GM23338 (cell line): Measurements from ENCODE around the gene OSER1. TPM values are rescaled to one million over a fixed set of nuclear protein-coding genes. Genes with fewer than 3 reads are reported as not detected.

Source experiments
- EZH2phosphoT487 ChIP-seq: fragments of 200-600 bp; sonication (generic); IDR thresholded peaks from one replicate; pipeline ENCODE4 v1.8.1; 2018; ENCODE audit warnings: antibody characterized with exemption; ENCODE audit not compliant: unreplicated experiment
- STAT1 ChIP-seq: IDR thresholded peaks from one replicate; pipeline ENCODE4 v1.6.1; 2016; ENCODE audit warnings: antibody characterized with exemption; ENCODE audit not compliant: unreplicated experiment
- ZNF114 ChIP-seq: fragments of 250-450 bp; sonication (Bioruptor Pico); IDR thresholded peaks from 2 replicates; pipeline ENCODE4 v1.5.0; 2020; ENCODE audit warnings: mild to moderate bottlenecking, moderate library complexity
- ZNF331 ChIP-seq: fragments of 250-450 bp; sonication (Bioruptor Pico); IDR thresholded peaks from 2 replicates; pipeline ENCODE4 v1.5.0; 2020; ENCODE audit warnings: low read depth, mild to moderate bottlenecking, moderate library complexity
- polyA plus RNA-seq: library from polyadenylated mRNA; unstranded; fragments of >200 nt; fragmentation: Nextera tagmentation; extraction: Ambion mirVana; gene quantifications from 2 replicates; pipeline ENCODE4 v1.2.1, GENCODE V29; 2016
- total RNA-seq: library from RNA; depleted of rRNA; stranded (reverse); fragments of >200 nt; shearing (Covaris generic); gene quantifications from 2 replicates; pipeline ENCODE4 v1.2.3, GENCODE V29; 2014
- TF ChIP-seq, protein P1 (sequence below): fragments of 250-450 bp; sonication (Bioruptor Pico); IDR thresholded peaks from 2 replicates; pipeline ENCODE4 v1.5.0; 2020; ENCODE audit warnings: mild to moderate bottlenecking, moderate library complexity
- TF ChIP-seq, protein P2 (sequence below): IDR thresholded peaks from one replicate; pipeline ENCODE4 v1.6.1; 2018; ENCODE audit warnings: antibody characterized with exemption; ENCODE audit not compliant: unreplicated experiment

The OSER1 gene
- total and polyA plus RNA-seq, 2 experiments from 2014 or later: 25.2 to 31.1 TPM

DNA sequence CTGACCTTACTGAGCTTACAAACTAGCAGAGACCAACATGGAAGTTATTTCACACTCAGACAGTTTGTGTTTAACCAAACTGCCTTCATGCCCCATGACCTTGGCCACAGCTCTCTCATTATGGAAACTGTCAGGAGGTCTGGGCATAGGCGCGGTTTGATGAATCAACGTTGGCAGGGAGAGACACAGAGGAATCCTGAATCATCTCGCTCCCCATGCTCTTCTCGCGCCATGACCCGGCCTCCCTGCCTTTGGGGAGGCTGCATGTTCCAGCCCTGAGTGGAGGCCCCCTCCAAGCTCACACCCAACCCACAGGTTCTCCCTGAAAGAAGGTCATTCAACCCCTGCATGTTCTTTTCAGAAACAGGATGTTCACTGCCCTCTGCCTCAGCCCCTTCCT, 20.6 kb upstream of the OSER1 start (continued):
- TF ChIP-seq, protein P1, sequence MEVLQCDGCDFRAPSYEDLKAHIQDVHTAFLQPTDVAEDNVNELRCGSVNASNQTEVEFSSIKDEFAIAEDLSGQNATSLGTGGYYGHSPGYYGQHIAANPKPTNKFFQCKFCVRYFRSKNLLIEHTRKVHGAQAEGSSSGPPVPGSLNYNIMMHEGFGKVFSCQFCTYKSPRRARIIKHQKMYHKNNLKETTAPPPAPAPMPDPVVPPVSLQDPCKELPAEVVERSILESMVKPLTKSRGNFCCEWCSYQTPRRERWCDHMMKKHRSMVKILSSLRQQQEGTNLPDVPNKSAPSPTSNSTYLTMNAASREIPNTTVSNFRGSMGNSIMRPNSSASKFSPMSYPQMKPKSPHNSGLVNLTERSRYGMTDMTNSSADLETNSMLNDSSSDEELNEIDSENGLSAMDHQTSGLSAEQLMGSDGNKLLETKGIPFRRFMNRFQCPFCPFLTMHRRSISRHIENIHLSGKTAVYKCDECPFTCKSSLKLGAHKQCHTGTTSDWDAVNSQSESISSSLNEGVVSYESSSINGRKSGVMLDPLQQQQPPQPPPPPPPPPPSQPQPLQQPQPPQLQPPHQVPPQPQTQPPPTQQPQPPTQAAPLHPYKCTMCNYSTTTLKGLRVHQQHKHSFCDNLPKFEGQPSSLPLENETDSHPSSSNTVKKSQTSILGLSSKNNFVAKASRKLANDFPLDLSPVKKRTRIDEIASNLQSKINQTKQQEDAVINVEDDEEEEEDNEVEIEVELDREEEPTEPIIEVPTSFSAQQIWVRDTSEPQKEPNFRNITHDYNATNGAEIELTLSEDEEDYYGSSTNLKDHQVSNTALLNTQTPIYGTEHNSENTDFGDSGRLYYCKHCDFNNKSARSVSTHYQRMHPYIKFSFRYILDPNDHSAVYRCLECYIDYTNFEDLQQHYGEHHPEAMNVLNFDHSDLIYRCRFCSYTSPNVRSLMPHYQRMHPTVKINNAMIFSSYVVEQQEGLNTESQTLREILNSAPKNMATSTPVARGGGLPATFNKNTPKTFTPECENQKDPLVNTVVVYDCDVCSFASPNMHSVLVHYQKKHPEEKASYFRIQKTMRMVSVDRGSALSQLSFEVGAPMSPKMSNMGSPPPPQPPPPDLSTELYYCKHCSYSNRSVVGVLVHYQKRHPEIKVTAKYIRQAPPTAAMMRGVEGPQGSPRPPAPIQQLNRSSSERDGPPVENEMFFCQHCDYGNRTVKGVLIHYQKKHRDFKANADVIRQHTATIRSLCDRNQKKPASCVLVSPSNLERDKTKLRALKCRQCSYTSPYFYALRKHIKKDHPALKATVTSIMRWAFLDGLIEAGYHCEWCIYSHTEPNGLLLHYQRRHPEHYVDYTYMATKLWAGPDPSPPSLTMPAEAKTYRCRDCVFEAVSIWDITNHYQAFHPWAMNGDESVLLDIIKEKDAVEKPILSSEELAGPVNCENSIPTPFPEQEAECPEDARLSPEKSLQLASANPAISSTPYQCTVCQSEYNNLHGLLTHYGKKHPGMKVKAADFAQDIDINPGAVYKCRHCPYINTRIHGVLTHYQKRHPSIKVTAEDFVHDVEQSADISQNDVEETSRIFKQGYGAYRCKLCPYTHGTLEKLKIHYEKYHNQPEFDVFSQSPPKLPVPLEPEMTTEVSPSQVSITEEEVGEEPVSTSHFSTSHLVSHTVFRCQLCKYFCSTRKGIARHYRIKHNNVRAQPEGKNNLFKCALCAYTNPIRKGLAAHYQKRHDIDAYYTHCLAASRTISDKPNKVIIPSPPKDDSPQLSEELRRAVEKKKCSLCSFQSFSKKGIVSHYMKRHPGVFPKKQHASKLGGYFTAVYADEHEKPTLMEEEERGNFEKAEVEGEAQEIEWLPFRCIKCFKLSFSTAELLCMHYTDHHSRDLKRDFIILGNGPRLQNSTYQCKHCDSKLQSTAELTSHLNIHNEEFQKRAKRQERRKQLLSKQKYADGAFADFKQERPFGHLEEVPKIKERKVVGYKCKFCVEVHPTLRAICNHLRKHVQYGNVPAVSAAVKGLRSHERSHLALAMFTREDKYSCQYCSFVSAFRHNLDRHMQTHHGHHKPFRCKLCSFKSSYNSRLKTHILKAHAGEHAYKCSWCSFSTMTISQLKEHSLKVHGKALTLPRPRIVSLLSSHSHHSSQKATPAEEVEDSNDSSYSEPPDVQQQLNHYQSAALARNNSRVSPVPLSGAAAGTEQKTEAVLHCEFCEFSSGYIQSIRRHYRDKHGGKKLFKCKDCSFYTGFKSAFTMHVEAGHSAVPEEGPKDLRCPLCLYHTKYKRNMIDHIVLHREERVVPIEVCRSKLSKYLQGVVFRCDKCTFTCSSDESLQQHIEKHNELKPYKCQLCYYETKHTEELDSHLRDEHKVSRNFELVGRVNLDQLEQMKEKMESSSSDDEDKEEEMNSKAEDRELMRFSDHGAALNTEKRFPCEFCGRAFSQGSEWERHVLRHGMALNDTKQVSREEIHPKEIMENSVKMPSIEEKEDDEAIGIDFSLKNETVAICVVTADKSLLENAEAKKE: no peak
- TF ChIP-seq ZNF331 (CRISPR knock-in tag): no peak
- no peak for TF ChIP-seq EZH2phosphoT487
- no peak for TF ChIP-seq STAT1
- TF ChIP-seq, protein P2, sequence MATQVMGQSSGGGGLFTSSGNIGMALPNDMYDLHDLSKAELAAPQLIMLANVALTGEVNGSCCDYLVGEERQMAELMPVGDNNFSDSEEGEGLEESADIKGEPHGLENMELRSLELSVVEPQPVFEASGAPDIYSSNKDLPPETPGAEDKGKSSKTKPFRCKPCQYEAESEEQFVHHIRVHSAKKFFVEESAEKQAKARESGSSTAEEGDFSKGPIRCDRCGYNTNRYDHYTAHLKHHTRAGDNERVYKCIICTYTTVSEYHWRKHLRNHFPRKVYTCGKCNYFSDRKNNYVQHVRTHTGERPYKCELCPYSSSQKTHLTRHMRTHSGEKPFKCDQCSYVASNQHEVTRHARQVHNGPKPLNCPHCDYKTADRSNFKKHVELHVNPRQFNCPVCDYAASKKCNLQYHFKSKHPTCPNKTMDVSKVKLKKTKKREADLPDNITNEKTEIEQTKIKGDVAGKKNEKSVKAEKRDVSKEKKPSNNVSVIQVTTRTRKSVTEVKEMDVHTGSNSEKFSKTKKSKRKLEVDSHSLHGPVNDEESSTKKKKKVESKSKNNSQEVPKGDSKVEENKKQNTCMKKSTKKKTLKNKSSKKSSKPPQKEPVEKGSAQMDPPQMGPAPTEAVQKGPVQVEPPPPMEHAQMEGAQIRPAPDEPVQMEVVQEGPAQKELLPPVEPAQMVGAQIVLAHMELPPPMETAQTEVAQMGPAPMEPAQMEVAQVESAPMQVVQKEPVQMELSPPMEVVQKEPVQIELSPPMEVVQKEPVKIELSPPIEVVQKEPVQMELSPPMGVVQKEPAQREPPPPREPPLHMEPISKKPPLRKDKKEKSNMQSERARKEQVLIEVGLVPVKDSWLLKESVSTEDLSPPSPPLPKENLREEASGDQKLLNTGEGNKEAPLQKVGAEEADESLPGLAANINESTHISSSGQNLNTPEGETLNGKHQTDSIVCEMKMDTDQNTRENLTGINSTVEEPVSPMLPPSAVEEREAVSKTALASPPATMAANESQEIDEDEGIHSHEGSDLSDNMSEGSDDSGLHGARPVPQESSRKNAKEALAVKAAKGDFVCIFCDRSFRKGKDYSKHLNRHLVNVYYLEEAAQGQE: no peak
- no peak for TF ChIP-seq ZNF114 (CRISPR knock-in tag)
